Thyroid gland (tissue), 4 donors: ENCODE data around the gene TMEM269.

ENCODE experiments used
- CTCF ChIP-seq, 6 experiments: fragments of 200-600 bp in 3 of 6; fragments of 450-650 bp in 3 of 6; sonication (generic) in 3 of 6; IDR thresholded peaks; one replicate each; pipeline ENCODE4 v1.5.1; 2016 to 2019; ENCODE audit warnings: antibody characterized with exemption in 6 of 6, mild to moderate bottlenecking in 2 of 6, inconsistent platforms in 1 of 6, moderate library complexity in 1 of 6
- POLR2A ChIP-seq, 2 donors: fragments of 450-650 bp; IDR thresholded peaks; one replicate each; pipeline ENCODE4 v1.6.1; 2017; ENCODE audit warnings: antibody characterized with exemption in 2 of 2, mild to moderate bottlenecking in 2 of 2, moderate library complexity in 1 of 2

- TF ChIP-seq CTCF (IDR thresholded peaks at IDR 0.05) (no peak), POLR2A (IDR thresholded peaks at IDR 0.05) (no peak)
These were observed 36.0 kb downstream of the TMEM269 start for GRCh38 chr1:42820813-42821212.
